Psoas muscle (tissue), 8 donors: ENCODE measurements around the gene IQSEC3. TPM values are rescaled to one million over a fixed set of nuclear protein-coding genes. Genes with fewer than 3 reads are reported as not detected.

Experiments
- ATAC-seq, 4 donors: fragments of 200-7000 bp; cut with Tn5 transposase; one replicate each; pipeline ENCODE4 v1.9.1; 2020; ENCODE audit warnings: moderate library complexity in 3 of 4, mild to moderate bottlenecking in 2 of 4
- DNase-seq, 2 donors: peaks; one replicate each; pipeline ENCODE4 v3.0.0-alpha.2; 2020
- H3K27ac ChIP-seq: fragments of 200-600 bp; one replicate; pipeline ENCODE4 v1.8.0; 2022
- H3K27me3 ChIP-seq, 3 donors: fragments of 200-600 bp in 1 of 3; one replicate each; pipeline versions ENCODE4 v1.6.1 to v1.8.0; 2013 to 2022; ENCODE audit warnings: low read length in 2 of 3, mild to moderate bottlenecking in 2 of 3, moderate library complexity in 1 of 3; ENCODE audit not compliant: insufficient read depth in 3 of 3
- H3K36me3 ChIP-seq, 2 donors: fragments of 200-600 bp in 1 of 2; one replicate each; pipeline versions ENCODE4 v1.6.1 to v1.8.0; 2013 to 2022; ENCODE audit warnings: low read depth in 1 of 2, mild to moderate bottlenecking in 1 of 2, moderate library complexity in 1 of 2; ENCODE audit not compliant: insufficient read depth in 1 of 2
- H3K4me1 ChIP-seq: fragments of 200-600 bp; one replicate; pipeline ENCODE4 v1.8.0; 2022
- H3K4me3 ChIP-seq: fragments of 200-600 bp; one replicate; pipeline ENCODE4 v1.8.0; 2022; ENCODE audit warnings: mild to moderate bottlenecking
- H3K9me3 ChIP-seq: fragments of 200-600 bp; one replicate; pipeline ENCODE4 v1.8.0; 2022
- CTCF ChIP-seq: fragments of 200-600 bp; IDR thresholded peaks from one replicate; pipeline ENCODE4 v1.8.0; 2022; ENCODE audit warnings: antibody characterized with exemption
- WGBS, 3 donors: extraction: QIAGEN DNeasy Blood & Tissue Kit; methylation state at CpG; one replicate each; pipeline versions ENCODE4 v1.1.6 to v1.1.7; 2013; 5-methylcytosine and 5-hydroxymethylcytosine counted together
- intact Hi-C, 2 donors: fragments of 100-400 bp; cut with DNase I; formaldehyde crosslinking; loops; one replicate each; pipeline versions ENCODE4 v1.11.0 to v1.14.2; 2022
- polyA plus RNA-seq, 3 donors: library from polyadenylated mRNA; stranded (reverse); fragments of 200-250 nt; gene quantifications; one replicate each; pipeline ENCODE4 v1.2.3, GENCODE V29; 2013
- total RNA-seq, 4 donors: library from RNA; stranded (reverse); fragmentation: NEBNext Ultra II Directional in 2 of 4; extraction: Animal tissue kit (Norgen Biotek cat#: 25700) in 2 of 4; gene quantifications; one replicate each; pipeline versions ENCODE4 v1.2.1 to v1.2.4, GENCODE V29; 2021 to 2023
- donor health status: healthy with polysubstance abuse.
- donor health status: DM: no; HTN: no; CAD: no; lungs with moderate emphysema.
- donor health status: Bipolar disorder and iron deficiency.
- donor health status: healthy.
- donor health status: DM: yes; HTN: yes; CAD: no.
- donor health status: DM: no; HTN: no; CAD: no.
- donor health status: DM: no; HTN: no; CAD: no.
- donor health status: DM: yes; HTN: yes; CAD: no.

The IQSEC3 gene
- total and polyA plus RNA-seq, 7 donors: 0.23 to 1.8 (median 0.58) TPM

DNA sequence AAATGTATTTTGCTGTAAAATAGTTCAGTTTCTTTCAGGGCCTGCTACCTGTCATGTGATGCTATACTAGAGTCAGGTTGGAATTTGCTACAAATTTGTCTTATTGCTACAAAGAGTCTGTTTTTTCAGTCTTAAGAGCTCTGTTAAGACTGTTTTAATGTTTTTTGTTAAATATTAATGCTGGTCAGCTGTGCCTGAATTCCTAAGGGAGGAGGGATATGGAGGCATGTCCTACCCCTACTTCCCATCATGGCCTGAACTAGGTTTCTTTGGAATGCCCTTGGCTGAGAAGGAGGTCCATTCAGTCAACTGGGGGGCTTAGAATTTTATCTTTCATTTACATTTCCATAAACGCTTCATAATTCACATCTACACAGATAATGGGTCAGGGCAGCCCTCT lies 30.0 kb downstream of the IQSEC3 start:
- Histone ChIP-seq H3K4me1 (no peaks in the 10 kb centered on the region), H3K4me3 (no peak overlapping the region), H3K27me3 (peaks cover 0 to 46% (median 7%) of the 10 kb centered on the region in 3 donors), H3K9me3 (no peaks in the 10 kb centered on the region), H3K36me3 (no peaks in the 10 kb centered on the region), H3K27ac (no peak overlapping the region)
- ATAC-seq (no peak), DNase-seq (no peak)
- TF ChIP-seq CTCF: no peak
- WGBS, 3 donors: 80 to 90% (median 88%) methylated on average over 1 of the region's 1 CpG
- intact Hi-C loops: no loop called here

DNA sequence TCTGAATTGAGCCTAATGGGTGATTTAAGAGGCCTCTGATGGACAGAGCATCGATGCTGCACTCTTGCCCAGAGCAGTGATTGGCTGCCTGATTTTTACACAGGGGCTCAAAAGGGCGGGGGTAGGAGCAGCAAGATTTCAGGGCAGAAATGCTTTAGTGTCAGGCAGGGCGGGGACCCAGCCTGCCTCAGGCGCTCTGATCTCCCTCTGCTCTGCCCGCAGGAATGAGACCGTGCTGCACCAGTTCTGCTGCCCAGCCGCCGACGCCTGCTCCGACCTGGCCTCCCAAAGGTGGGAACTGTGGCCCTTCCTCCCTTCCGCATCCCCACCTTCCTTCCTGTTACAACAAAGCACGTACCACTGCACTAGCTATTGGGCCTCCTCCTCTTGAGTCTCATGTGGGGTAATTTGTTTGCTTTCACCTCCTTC lies 32.4 kb downstream of the IQSEC3 start:
- H3K4me3 ChIP-seq: no peak overlapping the region
- no peak overlapping the region for H3K27ac ChIP-seq
- ATAC-seq: no peak
- H3K36me3 ChIP-seq: no peaks in the 10 kb centered on the region
- 20 to 32% (median 21%) methylated on average over 11 to 12 of the region's 12 CpGs for WGBS, 3 donors
- H3K4me1 ChIP-seq: no peaks in the 10 kb centered on the region
- no peak for DNase-seq
- no peaks in the 10 kb centered on the region for H3K9me3 ChIP-seq
- intact Hi-C loops: no loop called here
- TF ChIP-seq CTCF: no peak
- H3K27me3 ChIP-seq: peaks cover 0 to 55% (median 8%) of the 10 kb centered on the region in 3 donors

DNA sequence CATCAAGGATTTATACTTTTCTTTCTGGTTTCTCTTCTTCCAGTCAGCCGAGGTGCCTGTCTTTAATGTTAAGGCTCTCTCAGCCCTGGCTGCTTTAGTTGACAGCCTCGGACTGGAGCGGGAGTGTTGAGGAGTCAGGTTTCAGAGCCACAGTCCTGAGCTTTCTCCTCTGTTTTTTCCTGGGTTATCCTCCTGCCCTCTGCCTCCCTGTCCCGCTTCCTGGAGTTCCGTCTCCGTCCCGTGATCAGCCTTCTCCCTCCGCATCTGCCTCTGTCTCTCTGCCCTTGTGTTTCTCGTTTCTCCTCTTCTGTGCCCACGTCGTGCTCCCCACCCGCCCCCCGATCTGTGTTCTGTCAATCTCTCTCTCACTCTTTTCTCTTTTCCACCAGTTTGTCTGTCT lies 33.0 kb downstream of the IQSEC3 start:
- DNase-seq (no peak), ATAC-seq (no peak)
- Histone ChIP-seq H3K27ac (no peak overlapping the region), H3K27me3 (peaks cover 0 to 53% (median 10%) of the 10 kb centered on the region in 3 donors), H3K4me3 (no peak overlapping the region), H3K4me1 (no peaks in the 10 kb centered on the region), H3K9me3 (no peaks in the 10 kb centered on the region), H3K36me3 (no peaks in the 10 kb centered on the region)
- WGBS, 3 donors: 13 to 20% (median 18%) methylated on average over 13 of the region's 13 CpGs
- TF ChIP-seq CTCF: no peak
- intact Hi-C loops: no loop called here

- no peak for ATAC-seq
Measured at GRCh38 chr12:101969-102878, 35.7 kb downstream of the IQSEC3 start.

More at GRCh38 chr12:101969-102878, 35.7 kb downstream of the IQSEC3 start:
- no peak for TF ChIP-seq CTCF
- Histone ChIP-seq H3K36me3 (no peaks in the 10 kb centered on the region), H3K4me3 (no peak overlapping the region), H3K4me1 (peaks cover 2% of the 10 kb centered on the region), H3K27ac (no peak overlapping the region), H3K9me3 (no peaks in the 10 kb centered on the region), H3K27me3 (peaks cover 0 to 58% (median 15%) of the 10 kb centered on the region in 3 donors)
- WGBS, 3 donors: 64 to 73% (median 69%) methylated on average over 15 of the region's 15 CpGs
- intact Hi-C loops: no loop called here
- DNase-seq: no peak
